ENCODE results near the gene MOB3A. TPM values are rescaled to one million over a fixed set of nuclear protein-coding genes. Genes with fewer than 3 reads are reported as not detected.
A peak's percentile ranks its signal among the peaks of the same experiment; 100 is the strongest.

MOB3A gene
- total and polyA plus RNA-seq, 9 of the 15 experiments (the other 6 are each of a cell fraction or from before 2014, with no cell fraction given), result 1.1 to 24.1 (median 6.0) TPM

DNA sequence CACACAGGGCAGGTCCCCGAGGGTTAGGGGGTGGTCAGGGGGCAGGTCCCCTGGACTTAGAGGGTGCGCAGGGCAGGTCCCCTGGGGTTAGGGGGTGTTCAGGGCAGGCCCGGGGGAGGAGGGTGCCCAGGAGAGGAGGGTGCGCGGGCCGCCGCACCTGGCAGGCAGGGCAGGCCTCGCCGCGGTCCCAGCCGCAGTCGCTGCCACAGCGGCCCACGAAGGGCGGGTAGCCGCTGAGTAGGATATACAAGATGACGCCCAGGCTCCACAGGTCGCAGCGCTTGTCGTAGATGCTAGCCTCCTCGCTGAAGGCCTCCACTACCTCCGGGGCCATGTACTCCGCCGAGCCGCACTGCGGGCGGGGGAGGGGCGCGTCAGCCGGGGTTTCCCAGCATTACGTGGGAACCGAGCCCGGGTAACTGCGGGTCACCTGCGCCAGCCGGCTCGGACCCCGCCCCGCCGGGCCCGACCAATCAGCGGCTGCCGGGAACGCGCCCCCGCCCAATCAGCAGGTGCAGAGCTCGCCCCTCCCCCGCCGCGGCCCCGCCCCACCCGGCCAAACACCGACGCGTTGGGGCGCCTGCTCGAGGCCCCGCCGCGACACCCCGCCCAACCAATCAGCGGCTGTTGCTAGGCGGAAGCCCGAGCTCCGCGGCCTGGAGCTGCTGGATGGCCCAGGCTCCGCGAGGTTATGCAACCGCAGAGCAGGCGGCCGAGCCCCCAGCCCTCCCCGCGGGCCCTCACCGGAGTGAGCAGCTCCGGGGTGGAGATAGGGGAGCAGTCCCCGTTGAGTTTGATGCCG lies 54.2 kb downstream of the MOB3A start (continued):
- TF ChIP-seq, protein P1, sequence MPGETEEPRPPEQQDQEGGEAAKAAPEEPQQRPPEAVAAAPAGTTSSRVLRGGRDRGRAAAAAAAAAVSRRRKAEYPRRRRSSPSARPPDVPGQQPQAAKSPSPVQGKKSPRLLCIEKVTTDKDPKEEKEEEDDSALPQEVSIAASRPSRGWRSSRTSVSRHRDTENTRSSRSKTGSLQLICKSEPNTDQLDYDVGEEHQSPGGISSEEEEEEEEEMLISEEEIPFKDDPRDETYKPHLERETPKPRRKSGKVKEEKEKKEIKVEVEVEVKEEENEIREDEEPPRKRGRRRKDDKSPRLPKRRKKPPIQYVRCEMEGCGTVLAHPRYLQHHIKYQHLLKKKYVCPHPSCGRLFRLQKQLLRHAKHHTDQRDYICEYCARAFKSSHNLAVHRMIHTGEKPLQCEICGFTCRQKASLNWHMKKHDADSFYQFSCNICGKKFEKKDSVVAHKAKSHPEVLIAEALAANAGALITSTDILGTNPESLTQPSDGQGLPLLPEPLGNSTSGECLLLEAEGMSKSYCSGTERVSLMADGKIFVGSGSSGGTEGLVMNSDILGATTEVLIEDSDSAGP (CRISPR knock-in tag; IDR thresholded peaks at IDR 0.05), result no peak
- TF ChIP-seq MEF2A (IDR thresholded peaks at IDR 0.05; ENCODE audit: control insufficient read depth, low read depth, low read length), result no peak
- no peak for TF ChIP-seq ARHGAP35 (IDR thresholded peaks at IDR 0.05; ENCODE audit: partially characterized antibody)
- TF ChIP-seq TCF7L2 (IDR thresholded peaks at IDR 0.05; ENCODE audit: low read depth, low read length), result no peak
- no peak for TF ChIP-seq NEUROD1 (IDR thresholded peaks at IDR 0.05; ENCODE audit: borderline replicate concordance, low read depth, low read length, partially characterized antibody)
- no peak; the same call in 1 of the 2 replicates for TF ChIP-seq MYNN (IDR thresholded peaks at IDR 0.05)
- no peak for TF ChIP-seq MYNN (CRISPR knock-in tag; IDR thresholded peaks at IDR 0.05)
- TF ChIP-seq, protein P2, sequence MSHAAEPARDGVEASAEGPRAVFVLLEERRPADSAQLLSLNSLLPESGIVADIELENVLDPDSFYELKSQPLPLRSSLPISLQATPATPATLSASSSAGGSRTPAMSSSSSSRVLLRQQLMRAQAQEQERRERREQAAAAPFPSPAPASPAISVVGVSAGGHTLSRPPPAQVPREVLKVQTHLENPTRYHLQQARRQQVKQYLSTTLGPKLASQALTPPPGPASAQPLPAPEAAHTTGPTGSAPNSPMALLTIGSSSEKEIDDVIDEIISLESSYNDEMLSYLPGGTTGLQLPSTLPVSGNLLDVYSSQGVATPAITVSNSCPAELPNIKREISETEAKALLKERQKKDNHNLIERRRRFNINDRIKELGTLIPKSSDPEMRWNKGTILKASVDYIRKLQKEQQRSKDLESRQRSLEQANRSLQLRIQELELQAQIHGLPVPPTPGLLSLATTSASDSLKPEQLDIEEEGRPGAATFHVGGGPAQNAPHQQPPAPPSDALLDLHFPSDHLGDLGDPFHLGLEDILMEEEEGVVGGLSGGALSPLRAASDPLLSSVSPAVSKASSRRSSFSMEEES (CRISPR knock-in tag; IDR thresholded peaks at IDR 0.05), result no peak
- no peak for TF ChIP-seq NFE2L1 (tag; IDR thresholded peaks at IDR 0.05; ENCODE audit: borderline replicate concordance, low read depth)
- TF ChIP-seq RNF2 (IDR thresholded peaks at IDR 0.05), result peak; percentile 64; the same call in 1 of the 2 replicates
- TF ChIP-seq, protein P3, sequence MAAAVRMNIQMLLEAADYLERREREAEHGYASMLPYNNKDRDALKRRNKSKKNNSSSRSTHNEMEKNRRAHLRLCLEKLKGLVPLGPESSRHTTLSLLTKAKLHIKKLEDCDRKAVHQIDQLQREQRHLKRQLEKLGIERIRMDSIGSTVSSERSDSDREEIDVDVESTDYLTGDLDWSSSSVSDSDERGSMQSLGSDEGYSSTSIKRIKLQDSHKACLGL (CRISPR knock-in tag; IDR thresholded peaks at IDR 0.05; ENCODE audit: borderline replicate concordance, poor library complexity, severe bottlenecking), result no peak
- no peak for TF ChIP-seq HNRNPUL1 (IDR thresholded peaks at IDR 0.05; ENCODE audit: low read length)
- no peak for TF ChIP-seq ZNF57 (CRISPR knock-in tag; IDR thresholded peaks at IDR 0.05)
- TF ChIP-seq CBX1 (IDR thresholded peaks at IDR 0.05; ENCODE audit: low read depth), result no peak
- no peak for TF ChIP-seq MTF1 (CRISPR knock-in tag; IDR thresholded peaks at IDR 0.05; ENCODE audit: borderline replicate concordance)
- no peak for TF ChIP-seq LARP7 (IDR thresholded peaks at IDR 0.05)
- TF ChIP-seq CCAR2 (IDR thresholded peaks at IDR 0.05; ENCODE audit: low read depth, low read length), result no peak
- TF ChIP-seq, protein P4, sequence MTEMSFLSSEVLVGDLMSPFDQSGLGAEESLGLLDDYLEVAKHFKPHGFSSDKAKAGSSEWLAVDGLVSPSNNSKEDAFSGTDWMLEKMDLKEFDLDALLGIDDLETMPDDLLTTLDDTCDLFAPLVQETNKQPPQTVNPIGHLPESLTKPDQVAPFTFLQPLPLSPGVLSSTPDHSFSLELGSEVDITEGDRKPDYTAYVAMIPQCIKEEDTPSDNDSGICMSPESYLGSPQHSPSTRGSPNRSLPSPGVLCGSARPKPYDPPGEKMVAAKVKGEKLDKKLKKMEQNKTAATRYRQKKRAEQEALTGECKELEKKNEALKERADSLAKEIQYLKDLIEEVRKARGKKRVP (CRISPR knock-in tag; IDR thresholded peaks at IDR 0.05), result peak; percentile 38; the same call in 1 of the 2 replicates
- no peak for TF ChIP-seq ZNF785 (CRISPR knock-in tag; IDR thresholded peaks at IDR 0.05)
- TF ChIP-seq, protein P5, sequence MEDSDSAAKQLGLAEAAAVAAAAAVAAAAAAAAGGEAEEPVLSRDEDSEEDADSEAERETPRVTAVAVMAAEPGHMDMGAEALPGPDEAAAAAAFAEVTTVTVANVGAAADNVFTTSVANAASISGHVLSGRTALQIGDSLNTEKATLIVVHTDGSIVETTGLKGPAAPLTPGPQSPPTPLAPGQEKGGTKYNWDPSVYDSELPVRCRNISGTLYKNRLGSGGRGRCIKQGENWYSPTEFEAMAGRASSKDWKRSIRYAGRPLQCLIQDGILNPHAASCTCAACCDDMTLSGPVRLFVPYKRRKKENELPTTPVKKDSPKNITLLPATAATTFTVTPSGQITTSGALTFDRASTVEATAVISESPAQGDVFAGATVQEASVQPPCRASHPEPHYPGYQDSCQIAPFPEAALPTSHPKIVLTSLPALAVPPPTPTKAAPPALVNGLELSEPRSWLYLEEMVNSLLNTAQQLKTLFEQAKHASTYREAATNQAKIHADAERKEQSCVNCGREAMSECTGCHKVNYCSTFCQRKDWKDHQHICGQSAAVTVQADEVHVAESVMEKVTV (CRISPR knock-in tag; IDR thresholded peaks at IDR 0.05), result no peak
- TF ChIP-seq ZNF212 (CRISPR knock-in tag; IDR thresholded peaks at IDR 0.05), result no peak; the same call in 1 of the 2 replicates
- peak; percentile 69 for TF ChIP-seq SP1 (CRISPR knock-in tag; IDR thresholded peaks at IDR 0.05)

Measured in K562 (cell line).